MM.1S (cell line): ENCODE results near the gene CCDC188.

Experiments used
- DNase-seq: peaks from one replicate; pipeline ENCODE4 v3.0.0-alpha.2; 2015
- H2AFZ ChIP-seq: fragments of 300-600 bp; sonication (generic); 2 replicates; pipeline ENCODE4 v1.6.0; 2016; ENCODE audit warnings: antibody characterized with exemption, low read length
- H3F3A ChIP-seq: fragments of 300-600 bp; sonication (generic); 2 replicates; pipeline ENCODE4 v1.6.1; 2016; ENCODE audit warnings: mild to moderate bottlenecking, antibody characterized with exemption, low read length, moderate library complexity, mixed read lengths; ENCODE audit not compliant: insufficient read depth
- H3K27ac ChIP-seq: fragments of 300-600 bp; sonication (generic); 2 replicates; pipeline ENCODE4 v1.5.1; 2016; ENCODE audit warnings: mild to moderate bottlenecking, low read length
- H3K27me3 ChIP-seq: fragments of 300-600 bp; sonication (generic); replicated peaks from 2 replicates; pipeline ENCODE4 v1.6.0; 2016; ENCODE audit warnings: low read length; ENCODE audit not compliant: insufficient read depth
- H3K36me3 ChIP-seq: fragments of 300-600 bp; sonication (generic); replicated peaks from 2 replicates; pipeline ENCODE4 v1.6.1; 2016; ENCODE audit warnings: mild to moderate bottlenecking, low read length, mixed read lengths; ENCODE audit not compliant: insufficient read depth
- H3K4me1 ChIP-seq: fragments of 300-600 bp; sonication (generic); 2 replicates; pipeline ENCODE4 v1.6.1; 2016; ENCODE audit warnings: low read length, mixed read lengths
- H3K4me2 ChIP-seq: fragments of 300-600 bp; sonication (generic); 2 replicates; pipeline ENCODE4 v1.6.0; 2016; ENCODE audit warnings: low read depth, low read length
- H3K4me3 ChIP-seq: fragments of 300-600 bp; sonication (generic); 2 replicates; pipeline ENCODE4 v1.5.1; 2016; ENCODE audit warnings: low read length, mixed read lengths
- H3K79me2 ChIP-seq: fragments of 300-600 bp; sonication (generic); 2 replicates; pipeline ENCODE4 v1.6.1; 2016; ENCODE audit warnings: mixed run types, low read length, mixed read lengths
- H3K9ac ChIP-seq: fragments of 300-600 bp; sonication (generic); 2 replicates; pipeline ENCODE4 v1.6.1; 2016; ENCODE audit warnings: low read length, mixed read lengths
- H3K9me2 ChIP-seq: fragments of 300-600 bp; sonication (generic); replicated peaks from 2 replicates; pipeline ENCODE4 v1.6.1; 2016; ENCODE audit warnings: mild to moderate bottlenecking, low read length, mixed read lengths; ENCODE audit not compliant: insufficient read depth
- H3K9me3 ChIP-seq: fragments of 300-600 bp; sonication (generic); replicated peaks from 2 replicates; pipeline ENCODE4 v1.6.1; 2016; ENCODE audit warnings: mild to moderate bottlenecking, low read length, mixed read lengths; ENCODE audit not compliant: insufficient read depth
- H4K20me1 ChIP-seq: fragments of 300-600 bp; sonication (generic); 2 replicates; pipeline ENCODE4 v1.6.1; 2016; ENCODE audit warnings: mild to moderate bottlenecking, low read length, moderate library complexity, mixed read lengths; ENCODE audit not compliant: insufficient read depth
- CTCF ChIP-seq: fragments of 300-600 bp; sonication (generic); IDR thresholded peaks from 2 replicates; pipeline ENCODE4 v1.5.1; 2016; ENCODE audit warnings: antibody characterized with exemption, low read length, mixed read lengths
- EZH2 ChIP-seq: fragments of 300-600 bp; sonication (generic); optimal IDR thresholded peaks from 2 replicates; pipeline ENCODE3; 2017; ENCODE audit warnings: low read depth, mild to moderate bottlenecking, antibody characterized with exemption, low read length, mixed read lengths
- EZH2phosphoT487 ChIP-seq: fragments of 300-600 bp; sonication (generic); IDR thresholded peaks from 2 replicates; pipeline ENCODE4 v1.6.1; 2018; ENCODE audit warnings: antibody characterized with exemption, low read length

Gene CCDC188

GRCh38 chr22:20145206-20145831 lies 5.5 kb downstream of the CCDC188 start:
- no peaks in the 10 kb centered on the region for H4K20me1 ChIP-seq
- no peak overlapping the region for H3K4me2 ChIP-seq
- TF ChIP-seq EZH2 (no peak), EZH2phosphoT487 (no peak), CTCF (no peak)
- H3K9ac ChIP-seq, result no peak overlapping the region
- H3K9me3 ChIP-seq, result no peaks in the 10 kb centered on the region
- H3K4me1 ChIP-seq, result no peaks in the 10 kb centered on the region
- H3K4me3 ChIP-seq, result no peak overlapping the region
- no peaks in the 10 kb centered on the region for H3K9me2 ChIP-seq
- no peaks in the 10 kb centered on the region for H3K79me2 ChIP-seq
- no peak overlapping the region for H2AFZ ChIP-seq
- H3K36me3 ChIP-seq, result no peaks in the 10 kb centered on the region
- no peaks in the 10 kb centered on the region for H3F3A ChIP-seq
- H3K27ac ChIP-seq, result no peak overlapping the region
- no peak for DNase-seq
- H3K27me3 ChIP-seq, result no peaks in the 10 kb centered on the region; the same call in none of the 2 replicates

GRCh38 chr22:20143883-20144665 lies 6.8 kb downstream of the CCDC188 start:
- no peaks in the 10 kb centered on the region for H3K27me3 ChIP-seq
- no peaks in the 10 kb centered on the region for H3F3A ChIP-seq
- no peak for DNase-seq
- H3K9me2 ChIP-seq, result no peaks in the 10 kb centered on the region
- H3K4me1 ChIP-seq, result no peaks in the 10 kb centered on the region
- H4K20me1 ChIP-seq, result no peaks in the 10 kb centered on the region
- H2AFZ ChIP-seq, result no peak overlapping the region
- H3K4me2 ChIP-seq, result no peak overlapping the region
- H3K36me3 ChIP-seq, result no peaks in the 10 kb centered on the region
- no peak overlapping the region for H3K9ac ChIP-seq
- H3K27ac ChIP-seq, result no peak overlapping the region
- no peaks in the 10 kb centered on the region for H3K79me2 ChIP-seq
- TF ChIP-seq EZH2phosphoT487, result no peak
- TF ChIP-seq CTCF, result no peak
- TF ChIP-seq EZH2, result no peak
- H3K9me3 ChIP-seq, result no peaks in the 10 kb centered on the region
- H3K4me3 ChIP-seq, result no peak overlapping the region

GRCh38 chr22:20142711-20143621 lies 7.9 kb downstream of the CCDC188 start:
- no peaks in the 10 kb centered on the region for H4K20me1 ChIP-seq
- no peak for TF ChIP-seq EZH2phosphoT487
- no peak for TF ChIP-seq EZH2
- no peak for TF ChIP-seq CTCF
- no peaks in the 10 kb centered on the region for H3K36me3 ChIP-seq
- no peak overlapping the region for H2AFZ ChIP-seq
- no peaks in the 10 kb centered on the region for H3K4me1 ChIP-seq
- DNase-seq, result no peak
- H3K4me2 ChIP-seq, result no peak overlapping the region
- H3K27ac ChIP-seq, result no peak overlapping the region
- no peaks in the 10 kb centered on the region for H3K9me2 ChIP-seq
- no peaks in the 10 kb centered on the region for H3F3A ChIP-seq
- H3K79me2 ChIP-seq, result no peaks in the 10 kb centered on the region
- no peak overlapping the region for H3K4me3 ChIP-seq
- H3K27me3 ChIP-seq, result no peaks in the 10 kb centered on the region
- no peaks in the 10 kb centered on the region for H3K9me3 ChIP-seq
- no peak overlapping the region for H3K9ac ChIP-seq
